NCI-H2227 (cell line): Measurements from ENCODE around the gene ZNF443.
"Not testable (repeated sequence)": the region's sequence is repeated elsewhere in the genome, so short reads cannot be mapped to it uniquely, and the experiment has no call there.

ENCODE experiments used
- DNase-seq: peaks from one replicate; lab custom pipeline; 2025; ENCODE audit not compliant: unreplicated experiment; lab: John Stamatoyannopoulos, UW

ZNF443 gene

DNA sequence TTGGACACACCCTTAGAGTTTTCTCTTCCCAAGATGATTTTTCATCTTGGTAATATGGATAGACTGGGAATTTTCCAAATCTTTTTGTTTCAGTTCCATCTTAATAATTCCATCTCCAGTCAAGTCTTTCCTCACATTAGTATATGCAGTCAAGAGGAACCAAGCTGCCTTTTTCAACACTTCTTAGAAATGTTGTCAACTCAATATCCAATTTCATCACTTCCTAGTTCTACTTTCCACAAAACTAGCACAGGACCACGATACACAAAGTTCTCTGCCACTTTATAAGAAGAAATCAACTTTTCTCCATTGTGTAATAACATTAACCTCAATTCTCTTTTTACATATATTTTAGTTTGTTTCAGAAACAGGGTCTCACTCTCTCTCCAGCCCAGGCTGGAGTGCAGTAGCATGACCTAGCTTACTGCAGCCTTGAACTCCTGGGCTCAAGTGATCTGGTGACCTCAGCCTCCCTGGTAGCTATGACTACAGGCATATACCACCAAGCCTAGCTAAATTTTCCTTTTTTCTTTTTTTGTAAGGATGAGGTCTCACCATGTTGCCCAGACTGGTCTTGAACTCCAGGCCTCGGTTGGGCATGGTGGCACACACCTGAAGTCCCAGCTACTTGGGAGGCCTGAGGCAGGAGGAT is 15.5 kb downstream of the ZNF443 start:
- no peak for DNase-seq

DNA sequence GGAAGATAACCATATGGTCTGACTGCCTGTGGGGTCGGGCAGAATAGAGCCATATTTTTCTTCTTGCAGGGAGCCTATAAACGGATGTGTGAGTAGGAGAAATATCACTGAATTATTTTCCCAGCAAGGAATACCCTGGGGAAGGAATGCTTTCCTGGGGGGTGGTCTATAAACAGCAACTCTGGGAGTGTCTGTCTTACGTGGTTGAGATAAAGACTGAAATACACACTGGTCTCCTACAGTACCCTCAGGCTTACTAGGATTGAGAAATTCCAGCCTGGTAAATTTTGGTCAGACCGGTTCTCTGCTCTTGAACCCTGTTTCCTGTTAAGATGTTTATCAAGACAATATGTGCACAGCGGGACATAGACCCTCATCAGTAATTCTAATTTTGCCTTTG is 23.5 kb downstream of the ZNF443 start:
- not testable (repeated sequence) for DNase-seq

DNA sequence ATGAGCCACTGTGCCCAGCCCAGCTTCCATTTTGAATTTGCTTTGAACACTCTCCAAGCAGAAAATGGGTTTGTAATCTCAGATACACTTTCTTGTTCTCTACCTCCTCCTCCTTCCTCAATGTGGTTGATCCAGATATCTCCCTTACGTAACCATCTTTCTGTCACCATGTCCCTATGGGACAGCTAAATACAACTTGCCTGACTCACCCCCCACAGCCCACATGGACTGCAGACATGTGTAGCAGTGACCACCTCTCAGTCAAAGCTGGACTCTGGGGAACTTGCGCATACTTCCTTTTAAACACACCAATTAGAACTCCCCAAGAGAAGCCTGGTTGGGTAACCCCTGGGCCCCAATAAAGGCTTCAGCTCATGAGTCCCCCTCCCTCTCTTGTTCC is 28.9 kb downstream of the ZNF443 start:
- no peak for DNase-seq

DNA sequence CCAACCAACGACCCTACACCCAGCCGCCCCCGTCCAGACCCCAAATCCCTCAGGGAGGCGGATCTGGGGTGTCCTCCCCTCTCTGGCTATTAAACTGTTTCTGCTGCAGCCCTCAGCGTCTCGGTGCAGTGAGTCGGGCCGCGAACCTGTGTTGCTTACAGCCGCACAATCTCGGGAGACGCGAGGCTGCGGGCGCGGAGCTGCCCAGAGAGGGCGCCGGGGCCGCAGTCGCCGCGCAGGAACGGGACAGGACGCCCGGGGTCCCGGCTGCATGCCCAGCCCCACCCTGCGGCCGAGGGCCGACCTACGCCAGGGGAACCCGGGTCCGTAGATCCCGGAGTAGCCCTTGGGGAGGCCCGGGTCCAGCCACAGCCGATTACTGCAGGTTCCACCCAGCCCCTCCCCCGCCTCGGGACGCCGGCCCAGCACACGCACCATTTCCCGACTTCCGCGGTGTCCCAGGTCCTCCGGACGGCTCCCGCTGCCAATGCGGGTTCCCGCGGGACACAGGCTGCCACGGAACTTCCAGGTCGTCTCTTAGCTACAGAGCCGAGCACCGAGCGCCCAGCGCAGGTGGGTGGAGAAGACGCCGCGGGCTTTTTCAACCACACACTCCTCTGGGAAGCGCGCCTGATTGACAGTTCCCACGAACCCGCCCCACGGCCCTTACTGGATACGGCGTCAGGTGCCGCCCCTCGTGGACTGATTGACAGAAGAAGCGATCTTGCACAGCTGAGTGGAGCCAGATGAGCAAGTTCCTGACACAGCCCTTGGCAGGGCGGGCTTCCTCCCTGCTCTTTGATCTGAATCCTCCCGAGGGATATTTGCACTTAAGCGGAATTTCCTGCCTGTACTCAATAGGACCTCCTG is 40.0 kb downstream of the ZNF443 start, which contains the start of gene ZNF799:
TSS of gene ZNF799 (minus strand) at position 639 of the 870 bp plus-strand sequence. CDS start at position 438, 201 bp downstream.
- peak; percentile 92 for DNase-seq

DNA sequence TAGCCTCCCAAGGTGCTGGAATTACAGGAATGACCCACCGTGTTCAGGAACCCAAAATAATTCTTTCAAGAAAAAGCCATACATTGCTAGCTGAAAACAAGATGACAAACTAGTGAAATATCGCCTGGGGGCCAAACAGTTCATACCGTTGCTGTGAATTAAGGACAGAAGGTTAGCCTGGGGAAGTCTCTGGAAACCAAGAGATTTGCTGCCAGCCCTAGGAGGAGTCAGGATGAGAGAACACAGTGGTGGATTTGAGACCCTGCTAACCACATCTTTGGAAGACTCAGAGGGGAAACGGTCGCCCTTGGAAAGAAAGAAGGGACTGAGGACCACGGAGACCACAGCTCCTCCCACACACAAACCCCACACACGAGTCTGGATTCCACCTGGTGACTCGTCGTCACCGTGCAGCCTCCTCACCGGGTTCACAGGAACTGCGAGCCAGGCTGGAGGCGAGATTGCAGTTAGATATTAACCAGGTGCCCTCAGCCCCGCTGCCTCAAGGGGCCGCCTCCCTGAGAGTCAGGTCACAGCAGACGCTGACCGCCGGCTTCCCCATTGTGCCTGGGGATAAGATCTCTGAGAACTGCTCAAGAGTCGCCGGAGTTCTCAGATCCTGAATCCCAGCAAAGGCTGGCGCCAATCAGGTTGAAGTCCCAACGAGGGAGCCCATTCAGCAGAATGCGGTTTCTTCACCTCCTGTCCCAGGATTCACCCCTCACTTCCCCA is 40.8 kb downstream of the ZNF443 start:
- DNase-seq: not testable (repeated sequence)

DNA sequence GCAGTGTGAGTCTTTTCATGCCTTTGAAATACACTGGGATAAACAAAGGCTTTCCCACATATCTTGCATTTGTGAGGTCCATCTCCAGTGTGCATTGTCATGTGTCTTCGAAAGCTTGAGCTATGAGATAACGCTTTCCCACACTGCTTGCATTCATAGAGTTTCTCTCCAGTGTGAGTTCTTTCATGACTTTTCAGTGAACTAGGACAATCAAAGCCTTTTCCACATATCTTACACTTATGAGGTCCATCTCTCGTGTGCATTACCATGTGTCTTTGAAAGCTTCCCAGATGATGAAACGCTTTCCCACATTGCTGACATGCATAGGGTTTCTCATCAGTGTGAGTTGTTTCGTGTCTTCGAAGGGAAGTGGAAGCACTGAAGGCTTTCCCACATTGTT is 49.7 kb downstream of the ZNF443 start:
- not testable (repeated sequence) for DNase-seq

DNA sequence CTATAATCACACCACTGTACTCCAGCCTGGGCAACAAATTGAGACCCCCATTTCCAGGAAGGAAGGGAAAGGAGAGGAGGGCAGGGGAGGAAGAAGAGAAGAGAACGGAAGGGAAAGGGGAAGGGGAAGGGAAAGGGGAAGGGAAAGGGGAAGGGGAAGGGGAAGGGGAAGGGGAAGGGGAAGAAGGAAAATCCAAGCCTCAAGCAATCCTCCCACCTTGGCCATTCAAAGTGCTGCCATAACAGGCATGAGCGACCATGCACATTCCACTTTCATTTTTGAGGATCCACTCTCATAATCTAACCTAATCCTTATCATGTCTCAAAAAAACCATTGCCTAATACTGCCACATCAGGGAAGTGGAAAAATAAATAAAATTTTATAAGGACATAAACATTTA is 54.5 kb downstream of the ZNF443 start:
- DNase-seq: not testable (repeated sequence)

DNA sequence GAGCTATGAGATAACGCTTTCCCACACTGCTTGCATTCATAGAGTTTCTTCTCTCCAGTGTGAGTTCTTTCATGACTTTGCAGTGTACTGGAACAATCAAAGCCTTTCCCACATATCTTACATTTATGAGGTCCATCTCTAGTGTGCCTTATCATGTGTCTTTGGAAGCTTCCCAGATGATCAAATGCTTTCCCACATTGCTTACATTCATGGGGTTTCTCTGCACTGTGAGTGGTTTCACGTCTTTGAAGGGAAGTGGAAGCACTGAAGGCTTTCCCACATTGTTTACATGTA is 60.4 kb downstream of the ZNF443 start:
- DNase-seq: no peak

DNA sequence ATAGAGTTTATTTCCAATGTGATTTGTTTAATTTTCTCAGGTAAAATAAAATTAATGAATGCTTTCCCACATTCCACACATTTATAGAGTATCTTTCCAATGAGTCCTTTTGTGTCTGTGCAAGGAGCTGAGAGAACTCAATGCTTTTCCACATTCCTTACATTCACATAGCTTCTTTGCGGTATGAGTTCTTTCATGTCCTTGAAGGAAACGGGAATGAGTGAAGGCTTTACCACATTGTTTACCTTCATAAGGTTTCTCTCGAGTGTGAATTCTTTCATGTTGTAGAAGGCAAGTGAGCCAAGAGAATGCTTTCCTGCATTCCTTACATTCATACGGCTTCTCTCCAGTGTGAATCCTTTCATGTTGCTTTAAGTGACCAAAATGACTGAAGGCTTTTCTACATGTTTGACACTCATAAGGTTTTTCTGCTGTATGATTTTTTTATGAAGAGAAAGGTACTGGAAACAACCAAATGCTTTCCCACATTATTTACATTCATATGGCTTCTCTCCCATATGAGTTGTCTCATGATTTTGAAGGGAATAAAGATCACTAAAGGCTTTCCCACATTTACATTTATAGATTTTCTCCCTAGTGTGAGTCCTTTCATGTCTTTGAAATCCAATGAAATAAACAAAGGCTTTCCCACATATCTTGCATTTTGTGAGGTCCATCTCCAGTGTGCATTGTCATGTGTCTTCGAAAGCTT is 60.9 kb downstream of the ZNF443 start:
- no peak for DNase-seq
